OCI-LY3 (cell line): ENCODE measurements around the gene HAUS1.

Experiments
- H2AFZ ChIP-seq: fragments of 200-600, 300-600 bp; shearing (Covaris generic); 2 replicates; pipeline ENCODE4 v1.6.0; 2014; ENCODE audit warnings: antibody characterized with exemption, low read depth, low read length
- H3K27ac ChIP-seq: fragments of 200-600, 300-600 bp; sonication (generic); 2 replicates; pipeline ENCODE4 v1.5.1; 2014; ENCODE audit warnings: mild to moderate bottlenecking, low read length, moderate library complexity, mixed read lengths
- H3K27me3 ChIP-seq: fragments of 200-600, 300-600 bp; sonication (generic); 2 replicates; pipeline ENCODE4 v1.6.1; 2014; ENCODE audit warnings: low read depth, low read length, mixed read lengths
- H3K36me3 ChIP-seq: fragments of 200-600, 300-600 bp; sonication (generic); replicated peaks from 2 replicates; pipeline ENCODE3; 2014; ENCODE audit warnings: low read depth, low read length, mixed read lengths
- H3K4me1 ChIP-seq: fragments of 300-600, 200-600 bp; sonication (generic); 2 replicates; pipeline ENCODE4 v1.6.1; 2014; ENCODE audit warnings: low read length, mixed read lengths
- H3K4me2 ChIP-seq: fragments of 200-600, 300-600 bp; sonication (generic); 2 replicates; pipeline ENCODE4 v1.6.1; 2014; ENCODE audit warnings: low read length, mixed read lengths
- H3K4me3 ChIP-seq: fragments of 300-600, 200-600 bp; sonication (generic); 2 replicates; pipeline ENCODE4 v1.5.1; 2014; ENCODE audit warnings: antibody characterized with exemption, mild to moderate bottlenecking, low read length, moderate library complexity
- H3K79me2 ChIP-seq: fragments of 300-600, 200-600 bp; shearing (Covaris generic); 2 replicates; pipeline ENCODE4 v1.6.1; 2014; ENCODE audit warnings: mild to moderate bottlenecking, low read length, mixed read lengths
- H3K9ac ChIP-seq: fragments of 300-600, 200-600 bp; shearing (Covaris generic); 2 replicates; pipeline ENCODE4 v1.6.0; 2014; ENCODE audit warnings: mild to moderate bottlenecking, low read length, moderate library complexity
- H3K9me3 ChIP-seq: fragments of 200-600, 300-600 bp; shearing (Covaris generic); 2 replicates; pipeline ENCODE4 v1.6.1; 2014; ENCODE audit warnings: low read length, mixed read lengths; ENCODE audit not compliant: insufficient read depth
- H4K20me1 ChIP-seq: fragments of 200-600, 300-600 bp; sonication (generic); 2 replicates; pipeline ENCODE4 v1.6.1; 2016; ENCODE audit warnings: low read length, mixed read lengths; ENCODE audit not compliant: insufficient read depth
- EZH2phosphoT487 ChIP-seq: fragments of 200-600 bp; shearing (Covaris generic); IDR thresholded peaks from 2 replicates; pipeline ENCODE4 v1.6.1; 2018; ENCODE audit warnings: antibody characterized with exemption, mixed run types, low read depth
- TF ChIP-seq, protein P1 (sequence below): fragments of 200-600, 300-600 bp; sonication (generic); IDR thresholded peaks from 2 replicates; pipeline ENCODE4 v1.5.1; 2014; ENCODE audit warnings: antibody characterized with exemption, low read length, low read depth

The HAUS1 gene

DNA sequence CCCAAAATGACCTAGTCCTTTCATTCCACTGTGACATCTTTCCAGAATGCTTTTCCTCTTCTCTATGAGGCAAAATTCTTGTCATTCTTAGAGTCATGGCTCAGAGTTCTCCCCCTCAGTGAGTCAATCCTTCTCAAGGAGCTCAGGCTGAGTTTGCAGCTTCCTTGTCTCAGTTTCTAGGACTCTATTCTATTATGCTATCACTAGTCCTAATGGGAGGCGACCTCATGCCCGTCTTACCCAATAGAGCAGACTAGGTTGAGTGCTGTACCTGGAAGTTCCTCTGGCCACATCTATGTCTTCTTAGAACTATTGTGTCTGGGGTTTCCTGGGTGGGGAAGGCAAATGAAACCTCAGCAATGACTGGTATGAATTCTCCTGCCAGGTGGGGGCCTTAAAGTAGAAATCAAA lies 51.5 kb downstream of the HAUS1 start:
- Histone ChIP-seq H3K9me3 (no peaks in the 10 kb centered on the region), H3K36me3 (peaks cover 12% of the 10 kb centered on the region), H3K27ac (peak overlapping the region; percentile 7; the same call in 1 of the 2 replicates), H3K4me2 (peak overlapping the region; percentile 44), H2AFZ (peak overlapping the region; percentile 5; the same call in 1 of the 2 replicates), H3K4me1 (peaks cover 58% of the 10 kb centered on the region), H3K27me3 (no peaks in the 10 kb centered on the region), H3K9ac (no peak overlapping the region), H3K4me3 (no peak overlapping the region), H4K20me1 (no peaks in the 10 kb centered on the region), H3K79me2 (no peaks in the 10 kb centered on the region)
- TF ChIP-seq, protein P1, sequence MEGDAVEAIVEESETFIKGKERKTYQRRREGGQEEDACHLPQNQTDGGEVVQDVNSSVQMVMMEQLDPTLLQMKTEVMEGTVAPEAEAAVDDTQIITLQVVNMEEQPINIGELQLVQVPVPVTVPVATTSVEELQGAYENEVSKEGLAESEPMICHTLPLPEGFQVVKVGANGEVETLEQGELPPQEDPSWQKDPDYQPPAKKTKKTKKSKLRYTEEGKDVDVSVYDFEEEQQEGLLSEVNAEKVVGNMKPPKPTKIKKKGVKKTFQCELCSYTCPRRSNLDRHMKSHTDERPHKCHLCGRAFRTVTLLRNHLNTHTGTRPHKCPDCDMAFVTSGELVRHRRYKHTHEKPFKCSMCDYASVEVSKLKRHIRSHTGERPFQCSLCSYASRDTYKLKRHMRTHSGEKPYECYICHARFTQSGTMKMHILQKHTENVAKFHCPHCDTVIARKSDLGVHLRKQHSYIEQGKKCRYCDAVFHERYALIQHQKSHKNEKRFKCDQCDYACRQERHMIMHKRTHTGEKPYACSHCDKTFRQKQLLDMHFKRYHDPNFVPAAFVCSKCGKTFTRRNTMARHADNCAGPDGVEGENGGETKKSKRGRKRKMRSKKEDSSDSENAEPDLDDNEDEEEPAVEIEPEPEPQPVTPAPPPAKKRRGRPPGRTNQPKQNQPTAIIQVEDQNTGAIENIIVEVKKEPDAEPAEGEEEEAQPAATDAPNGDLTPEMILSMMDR: no peak
- no peak for TF ChIP-seq EZH2phosphoT487

DNA sequence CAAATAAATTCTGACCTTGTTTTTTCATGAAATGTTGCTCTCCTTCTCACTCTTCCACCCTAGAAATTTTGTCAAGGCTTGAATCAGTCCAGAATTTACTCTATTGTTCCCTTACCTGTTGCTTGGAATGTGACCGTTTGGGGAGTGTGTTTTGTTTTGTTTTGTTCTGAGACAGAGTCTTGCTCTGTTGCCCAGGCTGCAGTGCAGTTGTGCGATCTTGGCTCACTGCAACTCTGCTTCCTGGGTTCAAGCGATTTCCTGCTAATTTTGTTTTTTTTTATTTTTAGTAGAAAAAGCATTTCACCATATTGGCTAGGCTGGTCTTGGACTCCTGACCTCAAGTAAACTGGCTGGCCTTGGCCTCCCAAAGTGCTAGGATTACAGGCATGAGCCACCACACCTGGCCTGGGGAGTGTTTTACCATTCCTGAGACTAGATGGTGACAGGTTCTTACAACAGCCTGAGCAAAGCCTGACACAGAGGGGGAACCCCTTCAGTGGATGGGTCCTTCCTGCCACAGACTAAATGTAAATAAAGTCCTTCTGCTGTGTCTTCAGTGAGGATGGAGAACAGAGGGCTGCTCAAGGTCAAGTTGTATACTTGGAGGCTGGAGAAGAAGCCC lies 52.0 kb downstream of the HAUS1 start:
- peaks cover 12% of the 10 kb centered on the region for H3K36me3 ChIP-seq
- peaks cover 53% of the 10 kb centered on the region for H3K4me1 ChIP-seq
- H3K9ac ChIP-seq: peak overlapping the region; percentile 2; the same call in 1 of the 2 replicates
- no peak overlapping the region for H3K4me3 ChIP-seq
- H3K27ac ChIP-seq: peak overlapping the region; percentile 7; the same call in 1 of the 2 replicates
- no peaks in the 10 kb centered on the region for H3K27me3 ChIP-seq
- H3K79me2 ChIP-seq: no peaks in the 10 kb centered on the region
- peak overlapping the region; percentile 5; the same call in 1 of the 2 replicates for H2AFZ ChIP-seq
- H4K20me1 ChIP-seq: no peaks in the 10 kb centered on the region
- no peaks in the 10 kb centered on the region for H3K9me3 ChIP-seq
- H3K4me2 ChIP-seq: peak overlapping the region; percentile 44
- TF ChIP-seq, protein P1: no peak
- no peak for TF ChIP-seq EZH2phosphoT487

GRCh38 chr18:46156843-46157242 lies 52.7 kb downstream of the HAUS1 start:
- peak overlapping the region; percentile 44 for H3K4me2 ChIP-seq
- H2AFZ ChIP-seq: no peak overlapping the region
- TF ChIP-seq, protein P1: no peak
- TF ChIP-seq EZH2phosphoT487: no peak
- no peaks in the 10 kb centered on the region for H3K79me2 ChIP-seq
- no peaks in the 10 kb centered on the region for H3K9me3 ChIP-seq
- H3K27ac ChIP-seq: peak overlapping the region; percentile 2; the same call in 1 of the 2 replicates
- H3K27me3 ChIP-seq: no peaks in the 10 kb centered on the region
- peaks cover 12% of the 10 kb centered on the region for H3K36me3 ChIP-seq
- peaks cover 48% of the 10 kb centered on the region for H3K4me1 ChIP-seq
- H4K20me1 ChIP-seq: no peaks in the 10 kb centered on the region
- H3K4me3 ChIP-seq: no peak overlapping the region
- H3K9ac ChIP-seq: peak overlapping the region; percentile 2; the same call in 1 of the 2 replicates

DNA sequence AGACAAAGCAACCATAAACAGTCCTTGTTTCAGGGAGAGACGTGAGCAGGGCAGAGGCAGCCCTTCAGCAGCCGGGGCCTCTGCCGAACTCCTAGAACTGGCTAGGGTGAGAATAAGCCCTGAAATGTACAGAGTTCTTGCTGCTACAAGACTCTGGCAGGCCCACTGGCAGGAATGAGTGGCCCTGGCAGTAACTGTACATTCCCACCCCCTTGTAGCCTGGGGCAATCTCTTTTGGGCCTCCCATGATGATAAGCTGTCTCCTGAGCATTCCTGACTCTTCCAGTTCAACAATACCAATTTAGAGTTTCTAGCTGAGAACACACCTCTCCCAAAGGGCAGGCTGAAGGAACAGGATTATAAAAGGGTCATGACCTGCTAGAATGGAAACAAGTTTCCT lies 54.3 kb downstream of the HAUS1 start:
- Histone ChIP-seq H4K20me1 (no peaks in the 10 kb centered on the region), H3K4me2 (no peak overlapping the region), H3K4me1 (peaks cover 32% of the 10 kb centered on the region), H3K9ac (no peak overlapping the region), H3K27ac (no peak overlapping the region), H3K79me2 (no peaks in the 10 kb centered on the region), H3K9me3 (no peaks in the 10 kb centered on the region), H2AFZ (no peak overlapping the region), H3K4me3 (no peak overlapping the region), H3K36me3 (peaks cover 19% of the 10 kb centered on the region), H3K27me3 (no peaks in the 10 kb centered on the region)
- TF ChIP-seq, protein P1: no peak
- no peak for TF ChIP-seq EZH2phosphoT487
